ENCODE data around the gene TUBAL3.

GRCh38 chr10:5442065-5442989 lies 37.7 kb upstream of the TUBAL3 start:
- TF ChIP-seq CTCF (IDR thresholded peaks at IDR 0.05) (peak; percentile 90), MYC (IDR thresholded peaks at IDR 0.05; ENCODE audit: borderline replicate concordance, low read length) (no peak), POLR2A (IDR thresholded peaks at IDR 0.05; ENCODE audit: low read length) (no peak)
